IPS-15b (cell line): Measurements from ENCODE around the gene RTN1.

ENCODE experiments used
- H3K27me3 ChIP-seq: one replicate; pipeline ENCODE4 v1.6.1; 2013; ENCODE audit warnings: low read length; ENCODE audit not compliant: control insufficient read depth, insufficient read depth
- H3K36me3 ChIP-seq: one replicate; pipeline ENCODE4 v1.6.1; 2013; ENCODE audit warnings: low read length; ENCODE audit not compliant: control insufficient read depth, insufficient read depth
- H3K4me1 ChIP-seq: one replicate; pipeline ENCODE4 v1.6.1; 2013; ENCODE audit warnings: mild to moderate bottlenecking, low read length; ENCODE audit not compliant: control insufficient read depth, insufficient read depth
- H3K4me3 ChIP-seq: one replicate; pipeline ENCODE4 v1.5.1; 2013; ENCODE audit warnings: low read depth, low read length
- H3K9ac ChIP-seq: one replicate; pipeline ENCODE4 v1.6.1; 2013; ENCODE audit warnings: low read depth, mild to moderate bottlenecking, low read length
- H3K9me3 ChIP-seq: one replicate; pipeline ENCODE4 v1.6.1; 2013; ENCODE audit warnings: mild to moderate bottlenecking, low read length; ENCODE audit not compliant: control insufficient read depth, insufficient read depth

Gene RTN1

DNA sequence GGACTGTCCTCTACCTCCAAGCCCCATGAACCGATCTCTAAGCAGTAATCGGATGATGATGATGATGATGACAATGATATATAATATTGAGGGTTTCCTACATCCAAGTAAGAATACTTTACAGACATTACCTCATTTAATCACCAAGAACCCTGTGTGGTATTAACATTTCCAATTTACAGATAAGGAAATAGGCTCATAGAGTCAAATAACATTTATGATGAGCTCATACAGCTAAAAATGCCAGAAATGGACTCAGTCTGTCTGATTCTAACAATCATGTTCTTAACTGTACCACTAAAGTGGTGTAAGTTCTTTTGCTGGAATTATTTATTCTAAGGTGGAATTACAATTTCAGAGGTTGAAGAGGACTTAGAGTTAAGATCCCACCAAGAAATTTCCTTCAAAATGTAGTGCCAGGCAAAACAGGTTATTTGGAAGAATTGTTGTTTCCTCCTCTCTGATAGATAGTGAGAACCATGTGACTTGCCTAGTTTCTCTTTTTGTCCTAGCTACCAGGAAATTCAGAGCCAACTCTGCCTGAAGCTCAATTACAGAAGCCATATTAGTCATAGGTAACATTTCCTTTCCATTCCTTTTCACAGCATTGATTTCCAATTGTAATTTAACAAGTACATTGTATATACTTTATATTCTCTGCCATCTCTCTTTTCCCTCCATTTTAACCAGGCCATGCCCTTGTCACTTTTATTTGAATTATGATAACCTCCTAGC is 270.2 kb downstream of the RTN1 start:
- Histone ChIP-seq H3K27me3 (no peaks in the 10 kb centered on the region), H3K9me3 (no peaks in the 10 kb centered on the region), H3K9ac (no peak overlapping the region), H3K36me3 (no peaks in the 10 kb centered on the region), H3K4me3 (no peak overlapping the region), H3K4me1 (no peaks in the 10 kb centered on the region)

DNA sequence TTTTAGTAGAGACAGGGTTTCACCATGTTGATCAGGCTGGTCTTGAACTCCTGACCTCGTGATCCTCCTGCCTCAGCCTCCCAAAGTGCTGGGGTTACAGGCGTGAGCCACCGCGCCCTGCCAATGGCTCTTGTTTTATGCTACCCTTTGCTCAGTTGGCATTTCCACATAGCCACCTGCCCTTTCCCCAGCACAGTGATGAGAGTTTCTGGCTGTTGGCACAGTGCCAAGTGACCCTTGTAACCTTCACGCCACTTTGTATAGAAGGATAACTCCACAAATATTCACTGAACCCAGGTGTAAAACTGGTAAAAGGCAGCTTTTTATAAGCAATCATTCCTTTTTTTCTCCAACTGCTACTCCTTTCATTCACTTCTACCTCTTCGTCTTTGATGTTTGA is 275.5 kb downstream of the RTN1 start:
- no peaks in the 10 kb centered on the region for H3K36me3 ChIP-seq
- H3K4me3 ChIP-seq: no peak overlapping the region

DNA sequence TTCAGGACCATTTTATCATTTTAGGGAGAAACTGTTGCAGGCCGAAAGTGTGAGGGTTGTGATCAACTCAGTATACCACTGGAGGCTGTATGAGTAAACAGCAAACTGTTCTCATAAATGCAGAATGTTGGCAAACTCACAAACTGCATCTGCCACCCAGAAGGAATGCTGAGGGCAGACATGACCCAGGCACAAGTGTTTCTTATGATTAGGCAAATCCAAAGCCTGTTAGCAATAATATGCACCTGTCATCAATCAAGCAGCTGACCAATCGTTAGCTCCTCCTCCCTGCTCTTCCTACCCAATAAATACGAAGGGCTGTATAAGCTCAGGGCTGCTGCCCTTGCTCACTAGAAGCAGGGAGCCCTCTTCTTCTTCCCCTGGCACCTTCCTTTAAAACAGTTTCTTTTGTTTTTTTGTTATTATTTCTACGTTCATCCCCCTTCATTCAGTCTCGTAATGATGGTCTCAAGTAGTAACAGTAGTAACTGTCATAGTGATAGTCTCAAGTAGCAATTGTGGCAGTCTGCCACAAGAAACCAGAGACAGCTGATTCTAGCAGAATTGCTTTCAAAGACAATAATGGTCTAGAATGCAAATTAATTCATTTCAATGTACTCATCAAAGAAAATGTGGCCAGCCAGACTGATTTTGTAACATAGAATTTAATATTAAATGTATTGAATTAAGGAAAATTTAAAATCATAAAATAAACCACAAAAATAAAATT is 278.8 kb downstream of the RTN1 start:
- H3K27me3 ChIP-seq: no peaks in the 10 kb centered on the region
- H3K9ac ChIP-seq: no peak overlapping the region
- no peaks in the 10 kb centered on the region for H3K9me3 ChIP-seq
- H3K4me1 ChIP-seq: no peaks in the 10 kb centered on the region
- no peak overlapping the region for H3K4me3 ChIP-seq
- H3K36me3 ChIP-seq: no peaks in the 10 kb centered on the region

More for the DNA sequence above, 275.5 kb downstream of the RTN1 start:
- no peaks in the 10 kb centered on the region for H3K4me1 ChIP-seq
- no peak overlapping the region for H3K9ac ChIP-seq
- no peaks in the 10 kb centered on the region for H3K27me3 ChIP-seq
- H3K9me3 ChIP-seq: no peaks in the 10 kb centered on the region

DNA sequence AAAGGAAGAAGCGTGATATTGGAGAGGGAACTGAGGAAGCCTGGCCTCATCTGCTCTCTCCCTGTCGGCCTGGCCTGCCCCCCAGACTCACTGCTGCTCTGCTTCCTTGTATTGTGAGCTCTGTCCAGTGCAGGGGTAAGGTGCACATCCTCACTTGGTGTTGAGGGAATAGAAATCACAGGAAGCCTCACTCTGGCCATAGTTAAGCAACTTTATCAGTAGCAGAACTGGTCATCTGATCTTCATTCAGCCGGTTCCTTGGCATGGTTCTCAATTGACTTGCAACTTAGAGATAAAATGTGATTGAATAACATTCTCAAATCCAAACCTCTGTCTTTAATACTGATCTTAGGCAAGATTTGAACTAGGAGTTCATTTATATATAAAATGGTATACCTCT is 282.5 kb downstream of the RTN1 start:
- Histone ChIP-seq H3K27me3 (no peaks in the 10 kb centered on the region), H3K4me3 (no peak overlapping the region), H3K36me3 (no peaks in the 10 kb centered on the region), H3K9ac (no peak overlapping the region), H3K4me1 (no peaks in the 10 kb centered on the region), H3K9me3 (no peaks in the 10 kb centered on the region)

DNA sequence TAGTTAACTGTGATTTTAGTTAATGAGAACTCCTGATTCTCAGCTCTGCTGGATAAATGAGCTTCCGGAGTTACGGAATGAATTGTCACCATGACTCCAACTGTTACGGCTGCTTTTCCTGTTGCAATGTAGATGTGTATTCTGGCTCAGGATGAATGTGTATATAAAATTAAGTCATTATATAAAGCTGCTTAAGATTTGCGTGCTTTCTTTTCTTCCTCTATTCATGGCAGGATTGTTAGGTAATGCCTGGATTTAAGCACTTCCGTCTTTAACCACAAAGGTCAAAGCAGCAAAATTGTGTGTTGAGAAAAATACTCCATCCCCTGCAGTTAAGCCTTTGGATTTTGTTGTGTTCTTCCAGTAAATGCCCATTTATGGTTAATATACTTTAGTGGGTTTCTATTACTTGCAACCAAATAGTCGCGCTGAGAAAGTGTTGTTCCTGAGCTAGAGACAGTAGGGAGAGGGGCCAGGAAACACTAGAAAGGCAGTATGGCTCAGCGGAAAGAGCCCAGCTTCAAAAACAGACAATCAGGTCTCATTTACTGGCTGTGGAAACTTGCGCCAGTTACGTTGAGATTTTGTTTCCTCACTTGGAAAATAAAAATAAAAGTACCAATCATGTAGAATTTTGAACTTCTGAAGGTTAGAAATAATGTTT is 284.6 kb downstream of the RTN1 start:
- Histone ChIP-seq H3K36me3 (no peaks in the 10 kb centered on the region), H3K9me3 (no peaks in the 10 kb centered on the region), H3K4me1 (no peaks in the 10 kb centered on the region), H3K9ac (no peak overlapping the region), H3K27me3 (no peaks in the 10 kb centered on the region), H3K4me3 (no peak overlapping the region)

DNA sequence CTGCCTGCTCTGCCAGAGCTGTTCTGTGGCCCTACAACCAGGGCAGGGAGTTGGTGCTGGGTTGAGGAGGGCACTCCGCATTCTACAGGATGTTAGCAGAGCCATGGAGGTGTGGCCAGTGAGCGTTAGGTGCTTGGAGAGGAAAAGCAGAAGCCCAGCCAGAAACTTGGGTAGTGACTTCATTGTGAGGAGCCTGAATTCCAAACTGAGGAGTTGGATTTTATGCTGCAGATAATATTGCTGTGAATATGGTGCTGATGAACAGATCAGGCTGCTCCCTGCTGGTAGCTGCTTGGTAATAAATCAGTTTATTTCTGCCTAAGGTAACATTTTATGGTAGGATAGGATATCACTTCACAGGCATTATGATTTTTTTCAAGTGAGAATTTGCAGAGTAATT is 286.8 kb downstream of the RTN1 start:
- H3K9me3 ChIP-seq: no peaks in the 10 kb centered on the region
- H3K36me3 ChIP-seq: no peaks in the 10 kb centered on the region
- no peak overlapping the region for H3K4me3 ChIP-seq
- no peaks in the 10 kb centered on the region for H3K27me3 ChIP-seq
- H3K9ac ChIP-seq: no peak overlapping the region
- H3K4me1 ChIP-seq: no peaks in the 10 kb centered on the region

DNA sequence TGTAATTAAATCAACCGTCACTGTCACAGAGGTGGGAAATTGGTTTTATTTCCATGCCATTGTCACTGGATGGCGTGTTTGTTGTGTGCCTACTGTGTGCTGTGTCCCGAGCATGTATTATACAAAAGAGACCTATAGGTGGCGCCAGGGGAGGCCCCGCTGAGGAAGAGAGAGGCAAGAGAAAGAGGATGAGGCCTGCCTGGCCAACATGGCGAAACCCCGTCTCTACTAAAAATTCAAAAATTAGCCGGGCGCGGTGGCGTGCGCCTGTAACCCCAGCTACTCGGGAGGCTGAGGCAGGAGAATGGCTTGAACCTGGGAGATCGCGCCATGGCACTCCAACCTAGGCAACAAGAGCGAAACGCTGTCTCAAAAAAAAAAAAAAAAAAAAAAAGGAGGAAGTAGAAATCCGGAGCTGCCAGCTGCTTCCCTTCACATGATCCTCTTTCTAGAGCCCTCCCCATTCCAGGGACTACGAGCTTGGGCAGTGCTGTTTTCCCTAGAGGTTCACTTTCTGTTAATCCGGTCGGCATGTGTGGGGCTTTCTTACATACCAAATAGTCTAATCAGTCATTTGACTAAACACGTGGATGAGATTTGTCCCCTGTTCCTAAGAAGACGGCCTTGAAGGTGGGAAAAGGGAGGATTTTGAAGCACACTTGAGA is 287.6 kb downstream of the RTN1 start:
- Histone ChIP-seq H3K36me3 (no peaks in the 10 kb centered on the region), H3K4me3 (no peak overlapping the region), H3K4me1 (no peaks in the 10 kb centered on the region), H3K9me3 (no peaks in the 10 kb centered on the region), H3K27me3 (no peaks in the 10 kb centered on the region), H3K9ac (no peak overlapping the region)

DNA sequence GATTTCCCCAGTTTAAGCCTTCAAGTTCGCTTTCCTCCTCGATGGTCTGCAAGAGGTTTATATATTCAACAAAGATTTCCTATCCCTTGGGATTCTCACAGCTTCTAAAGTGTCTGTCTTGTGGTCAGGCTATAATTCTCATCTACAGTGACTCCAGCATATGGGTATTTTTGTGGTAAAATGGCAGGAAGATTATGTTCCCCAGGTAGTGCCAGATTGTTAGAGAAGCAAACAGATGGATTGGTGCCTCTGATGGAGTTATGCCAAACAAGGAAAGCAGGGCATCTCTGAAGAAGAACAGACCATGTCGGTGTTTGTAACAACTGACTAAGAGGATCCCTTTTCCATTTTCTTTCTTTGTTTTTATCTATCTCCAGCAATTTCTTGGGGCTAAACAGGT is 288.4 kb downstream of the RTN1 start:
- Histone ChIP-seq H3K9ac (no peak overlapping the region), H3K4me1 (no peaks in the 10 kb centered on the region), H3K9me3 (no peaks in the 10 kb centered on the region), H3K36me3 (no peaks in the 10 kb centered on the region), H3K27me3 (no peaks in the 10 kb centered on the region), H3K4me3 (no peak overlapping the region)

DNA sequence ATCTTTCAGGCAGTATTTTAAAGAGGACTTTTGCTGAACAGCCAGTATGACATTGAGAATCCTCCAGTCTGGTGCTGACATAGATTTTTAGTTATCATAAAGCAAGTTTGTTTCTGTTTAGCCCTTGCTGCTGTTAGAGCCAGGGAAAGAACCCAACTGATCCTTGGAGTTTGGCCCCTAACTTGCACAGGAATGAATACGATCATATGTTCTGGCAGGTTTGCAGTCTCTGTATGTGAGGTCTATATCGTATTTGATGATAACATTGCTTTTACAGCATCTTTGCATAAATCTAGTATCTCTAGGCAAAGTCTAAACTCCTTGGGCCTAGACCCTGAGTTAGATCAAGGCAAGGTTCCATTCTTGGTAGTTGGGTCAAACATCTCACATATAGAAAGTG is 289.7 kb downstream of the RTN1 start:
- no peak overlapping the region for H3K4me3 ChIP-seq
- H3K4me1 ChIP-seq: no peaks in the 10 kb centered on the region
- peaks cover 2% of the 10 kb centered on the region for H3K27me3 ChIP-seq
- no peaks in the 10 kb centered on the region for H3K9me3 ChIP-seq
- H3K9ac ChIP-seq: no peak overlapping the region
- H3K36me3 ChIP-seq: no peaks in the 10 kb centered on the region

DNA sequence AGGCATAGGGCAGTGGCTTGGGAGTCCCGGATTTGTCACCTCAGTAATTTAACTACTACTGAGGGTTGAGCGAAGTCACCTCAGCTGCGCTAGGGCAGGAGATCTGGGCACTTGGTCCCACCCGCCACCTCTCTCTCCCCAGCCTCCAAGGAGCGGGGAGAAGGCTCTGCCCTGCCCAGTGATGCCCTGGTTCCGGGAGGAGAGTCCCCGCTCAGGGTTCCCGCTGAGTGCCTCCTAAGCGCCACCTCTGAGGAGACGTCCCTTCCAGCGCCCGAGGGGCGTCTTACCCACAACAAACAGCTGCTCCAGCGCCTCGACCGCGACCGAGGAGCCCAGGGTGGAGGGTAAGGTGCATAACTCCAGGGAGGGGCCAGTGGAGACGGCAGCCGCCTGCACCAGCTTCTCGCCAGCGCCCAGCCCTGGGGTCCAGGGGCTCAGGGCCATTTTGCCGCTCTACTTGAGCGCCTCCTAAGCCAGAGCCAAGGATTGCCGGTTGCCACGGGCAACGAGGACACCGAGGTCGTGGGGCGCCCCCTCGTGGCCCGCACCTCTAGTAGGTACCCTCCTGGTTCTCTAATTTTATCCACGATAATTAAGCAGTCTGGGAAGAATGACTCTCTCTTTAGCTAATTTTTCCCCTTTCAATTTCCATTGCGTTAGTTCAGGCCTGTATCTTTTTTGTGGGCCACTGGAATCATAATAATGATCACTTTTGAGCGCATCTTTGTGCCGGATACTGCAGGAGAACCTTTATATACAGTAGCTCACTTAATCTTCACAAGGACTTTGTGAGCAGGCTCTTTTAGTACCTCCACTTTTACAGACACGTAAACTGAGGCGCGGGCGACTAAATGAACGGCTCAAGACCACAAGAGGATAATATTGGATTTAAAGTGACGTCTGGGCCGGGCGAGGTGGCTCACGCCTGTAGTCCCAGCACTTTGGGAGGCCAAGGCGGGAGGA is 294.0 kb downstream of the RTN1 start, which contains the start of gene CCDC175:
TSS of gene CCDC175 (minus strand) at position 481 of the 963 bp plus-strand sequence. CDS start at position 444, 37 bp downstream.
- Histone ChIP-seq H3K4me1 (no peaks in the 10 kb centered on the region), H3K9ac (peak within 1 kb of the TSS; percentile 87), H3K27me3 (peaks cover 3% of the 10 kb centered on the region), H3K36me3 (no peaks in the 10 kb centered on the region), H3K9me3 (no peaks in the 10 kb centered on the region), H3K4me3 (peak within 1 kb of the TSS; percentile 90)

DNA sequence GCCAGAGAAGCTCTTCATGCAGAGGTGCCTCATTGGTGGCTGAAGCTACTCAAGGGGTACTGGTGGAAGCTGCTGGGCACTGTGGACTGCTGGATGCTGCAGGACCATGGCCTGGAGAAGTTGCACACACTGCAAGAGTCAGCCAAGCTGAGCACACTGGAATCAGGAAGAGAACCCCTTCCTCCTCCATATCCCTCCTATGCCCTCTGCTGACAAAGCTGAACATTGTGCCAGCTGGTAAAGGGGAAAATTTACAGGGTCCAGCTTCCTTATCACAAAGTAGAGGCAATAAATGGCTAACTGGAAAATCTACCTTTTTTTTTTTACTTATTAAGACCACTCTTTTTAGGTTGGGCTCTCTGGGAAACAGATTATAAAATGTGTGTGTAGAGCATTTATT is 300.5 kb downstream of the RTN1 start:
- no peak overlapping the region for H3K9ac ChIP-seq
- no peaks in the 10 kb centered on the region for H3K36me3 ChIP-seq
- H3K9me3 ChIP-seq: no peaks in the 10 kb centered on the region
- H3K4me3 ChIP-seq: no peak overlapping the region
- no peaks in the 10 kb centered on the region for H3K27me3 ChIP-seq
- H3K4me1 ChIP-seq: peaks cover 10% of the 10 kb centered on the region
